Liver (tissue), 9 donors: ENCODE results near the gene H1-8. TPM values are rescaled to one million over a fixed set of nuclear protein-coding genes. Genes with fewer than 3 reads are reported as not detected.

Experiments
- DNase-seq: peaks from one replicate; pipeline ENCODE4 v3.0.0-alpha.2; 2017; ENCODE audit warnings: low spot score
- H3K27ac ChIP-seq, 2 donors: one replicate each; pipeline ENCODE4 v1.7.0; 2013; ENCODE audit warnings: inconsistent platforms in 2 of 2, low read length in 2 of 2, control low read depth in 1 of 2, low read depth in 1 of 2, mild to moderate bottlenecking in 1 of 2
- H3K27me3 ChIP-seq, 4 donors: one replicate each; pipeline versions ENCODE4 v1.6.1 to v1.7.0; 2013; ENCODE audit warnings: low read length in 3 of 4, inconsistent platforms in 1 of 4, mild to moderate bottlenecking in 1 of 4, moderate library complexity in 1 of 4; ENCODE audit not compliant: control insufficient read depth in 4 of 4, insufficient read depth in 4 of 4
- H3K36me3 ChIP-seq, 4 donors: one replicate each; pipeline versions ENCODE4 v1.6.1 to v1.7.0; 2013; ENCODE audit warnings: low read length in 3 of 4, mild to moderate bottlenecking in 3 of 4, low read depth in 1 of 4, moderate library complexity in 1 of 4; ENCODE audit not compliant: control insufficient read depth in 4 of 4, insufficient read depth in 3 of 4
- H3K4me1 ChIP-seq, 4 donors: one replicate each; pipeline versions ENCODE4 v1.6.1 to v1.7.0; 2013; ENCODE audit warnings: low read length in 3 of 4, mild to moderate bottlenecking in 3 of 4, moderate library complexity in 1 of 4; ENCODE audit not compliant: control insufficient read depth in 4 of 4, insufficient read depth in 4 of 4
- H3K4me3 ChIP-seq, 3 donors: one replicate each; pipeline versions ENCODE4 v1.6.1 to v1.7.0; 2013; ENCODE audit warnings: low read length in 3 of 3, control low read depth in 1 of 3, low read depth in 1 of 3, mild to moderate bottlenecking in 1 of 3
- H3K9ac ChIP-seq, 2 donors: one replicate each; pipeline ENCODE4 v1.7.0; 2013; ENCODE audit warnings: low read length in 2 of 2, mild to moderate bottlenecking in 2 of 2, moderate library complexity in 2 of 2, control low read depth in 1 of 2, low read depth in 1 of 2
- H3K9me3 ChIP-seq, 4 donors: one replicate each; pipeline versions ENCODE4 v1.6.1 to v1.7.0; 2013; ENCODE audit warnings: low read length in 3 of 4; ENCODE audit not compliant: control insufficient read depth in 4 of 4
- EGR1 ChIP-seq, 2 donors: IDR thresholded peaks; 2 replicates each; pipeline ENCODE4 v1.6.1; 2016 to 2018; ENCODE audit warnings: antibody characterized with exemption in 2 of 2, low read depth in 2 of 2
- FOXA1 ChIP-seq: IDR thresholded peaks from 2 replicates; pipeline ENCODE4 v1.6.1; 2016; ENCODE audit warnings: antibody characterized with exemption
- FOXA2 ChIP-seq: IDR thresholded peaks from 2 replicates; pipeline ENCODE4 v1.6.1; 2016; ENCODE audit warnings: antibody characterized with exemption
- GABPA ChIP-seq, 2 donors: IDR thresholded peaks in 1 of 2; conservative IDR thresholded peaks in 1 of 2; 2 replicates each; pipeline ENCODE4 v1.6.1; 2016; ENCODE audit warnings: antibody characterized with exemption in 2 of 2, mild to moderate bottlenecking in 1 of 2, moderate library complexity in 1 of 2
- HNF4A ChIP-seq, 2 donors: conservative IDR thresholded peaks; 2 replicates each; pipeline ENCODE4 v1.6.1; 2016; ENCODE audit warnings: antibody characterized with exemption in 2 of 2, mild to moderate bottlenecking in 2 of 2
- JUND ChIP-seq, 2 donors: IDR thresholded peaks; 2 replicates each; pipeline ENCODE4 v1.6.1; 2016; ENCODE audit warnings: antibody characterized with exemption in 2 of 2
- NR2F2 ChIP-seq: IDR thresholded peaks from 2 replicates; pipeline ENCODE4 v1.6.1; 2016; ENCODE audit warnings: antibody characterized with exemption
- RAD21 ChIP-seq, 2 donors: IDR thresholded peaks; 2 replicates each; pipeline ENCODE4 v1.6.1; 2016; ENCODE audit warnings: antibody characterized with exemption in 2 of 2, mild to moderate bottlenecking in 2 of 2
- SP1 ChIP-seq: IDR thresholded peaks from 2 replicates; pipeline ENCODE4 v1.6.1; 2018; ENCODE audit warnings: antibody characterized with exemption, mild to moderate bottlenecking
- TAF1 ChIP-seq: conservative IDR thresholded peaks from 2 replicates; pipeline ENCODE4 v1.6.1; 2016; ENCODE audit warnings: antibody characterized with exemption, mild to moderate bottlenecking
- YY1 ChIP-seq: IDR thresholded peaks from 2 replicates; pipeline ENCODE4 v1.6.1; 2016; ENCODE audit warnings: antibody characterized with exemption, mild to moderate bottlenecking
- WGBS: extraction: QIAGEN DNeasy Blood & Tissue Kit; methylation state at CpG from one replicate; pipeline ENCODE4 v1.1.7; 2013; 5-methylcytosine and 5-hydroxymethylcytosine counted together
- polyA plus RNA-seq, 2 donors: library from polyadenylated mRNA; stranded (reverse) in 1 of 2; unstranded in 1 of 2; fragments of 200-250 nt in 1 of 2; fragments of >200 nt in 1 of 2; fragmentation: Nextera tagmentation in 1 of 2; extraction: Ambion mirVana in 1 of 2; gene quantifications; one replicate each; pipeline versions ENCODE4 v1.2.1 to v1.2.3, GENCODE V29; 2013 to 2015
- total RNA-seq, 2 donors: library from RNA; depleted of rRNA; stranded (reverse); fragments of >200 nt; gene quantifications; one replicate each; pipeline ENCODE4 v1.2.3, GENCODE V29; 2014
- TF ChIP-seq, protein P1 (sequence below): IDR thresholded peaks from 2 replicates; pipeline ENCODE4 v1.6.1; 2016; ENCODE audit warnings: antibody characterized with exemption
- TF ChIP-seq, protein P2 (sequence below): fragments of 150-350 bp; IDR thresholded peaks from 2 replicates; pipeline ENCODE4 v1.5.1; 2017; ENCODE audit warnings: improper control_type of control experiment, low read depth, low read length; ENCODE audit not compliant: missing input control
- TF ChIP-seq, protein P3 (sequence below): IDR thresholded peaks from 2 replicates; pipeline ENCODE4 v1.6.1; 2016; ENCODE audit warnings: antibody characterized with exemption
- donor health status: healthy.
- donor health status: healthy.
- donor health status: healthy.
- donor health status: healthy.
- donor health status: healthy.

The H1-8 gene
- total and polyA plus RNA-seq, 4 donors, result not detected

DNA sequence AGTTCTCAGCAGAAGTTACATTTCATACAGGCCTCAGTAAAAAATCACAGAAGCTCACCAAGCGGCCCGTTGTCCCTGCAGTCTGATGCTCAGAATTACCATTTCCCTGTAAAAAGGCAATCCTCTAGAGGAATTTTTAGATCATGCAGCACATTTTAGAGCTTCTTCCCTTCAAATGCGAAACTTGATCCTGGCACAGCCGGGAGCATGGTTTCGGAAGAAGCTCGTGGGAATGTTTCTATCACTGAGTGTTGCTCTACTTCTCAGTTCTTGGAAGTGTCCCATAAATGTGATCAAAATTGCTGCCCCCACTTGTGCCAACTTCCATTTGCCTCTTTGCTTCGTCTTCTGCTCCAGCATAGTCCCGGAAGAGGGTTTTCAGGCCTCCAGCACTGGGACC, 3.8 kb upstream of the H1-8 start (continued):
- TF ChIP-seq SP1 (no peak), NR2F2 (no peak), FOXA1 (no peak)

DNA sequence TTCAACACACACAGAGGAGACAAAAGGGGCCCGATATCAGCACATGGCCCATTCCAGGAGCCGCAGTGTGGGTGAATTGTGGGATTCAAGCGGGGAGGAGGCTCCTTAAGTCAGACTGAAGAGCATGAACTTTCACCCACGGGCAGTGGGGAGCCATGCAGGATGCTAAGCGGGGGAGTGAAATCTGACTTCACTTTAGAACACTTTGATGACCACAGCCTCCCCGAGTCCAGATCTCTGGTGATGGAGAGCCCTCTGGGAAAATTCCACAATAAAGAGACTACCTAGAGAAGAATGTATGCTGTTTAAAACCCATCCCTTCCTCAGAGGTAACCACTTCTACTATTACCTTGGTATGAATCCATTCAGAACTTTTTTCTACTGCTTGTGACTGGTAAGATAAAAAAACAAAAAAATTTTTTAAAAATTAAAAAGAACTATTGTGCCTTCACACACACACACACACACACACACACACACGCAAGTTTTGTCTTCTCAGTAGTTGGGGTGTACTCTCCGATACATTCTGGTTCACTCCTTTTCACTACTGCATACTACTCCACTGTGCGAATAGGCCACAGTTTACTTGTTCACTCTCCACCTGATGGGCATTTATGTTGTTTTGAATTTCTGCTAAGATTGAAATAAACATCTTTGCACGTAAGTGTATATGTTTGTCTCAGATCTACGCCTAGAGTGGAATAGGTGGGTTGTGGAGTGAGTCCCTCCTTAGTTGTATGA, 2.0 kb upstream of the H1-8 start:
- no peak for DNase-seq
- 93% methylated on average over 11 of the region's 11 CpGs for WGBS

DNA sequence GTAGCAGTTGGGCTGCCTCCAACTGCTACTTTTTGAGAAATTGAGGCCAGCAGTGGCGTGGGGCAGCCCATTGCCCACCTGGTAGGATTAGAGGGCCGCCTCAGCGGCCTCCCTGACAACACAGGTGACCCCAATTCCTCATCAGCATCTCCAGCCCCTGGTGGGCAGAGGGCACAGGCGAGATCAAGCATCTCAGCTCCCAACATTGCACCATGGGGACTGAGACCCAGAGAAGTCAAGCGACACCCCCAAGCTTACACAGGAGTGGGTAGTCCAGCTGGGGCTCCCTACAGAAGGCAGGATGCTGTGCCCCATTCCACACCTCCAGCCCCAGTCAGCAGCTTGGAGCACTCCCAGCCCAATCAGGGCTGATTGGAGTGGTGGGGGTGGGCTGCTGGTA, 228 bp upstream of the H1-8 start:
- no peak overlapping the region for H3K9ac ChIP-seq
- H3K9me3 ChIP-seq, result no peaks in the 10 kb centered on the region
- H3K36me3 ChIP-seq, result no peaks in the 10 kb centered on the region
- no peaks in the 10 kb centered on the region for H3K4me1 ChIP-seq
- H3K27ac ChIP-seq, result no peak overlapping the region
- TF ChIP-seq RAD21 (IDR thresholded peaks at IDR 0.05) (no peak), EGR1 (IDR thresholded peaks at IDR 0.05; ENCODE audit: low read depth in 2 of 2) (no peak), JUND (IDR thresholded peaks at IDR 0.05) (no peak), TAF1 (no peak), HNF4A (conservative IDR thresholded peaks at IDR 0.05) (no peak)
- TF ChIP-seq, protein P1, sequence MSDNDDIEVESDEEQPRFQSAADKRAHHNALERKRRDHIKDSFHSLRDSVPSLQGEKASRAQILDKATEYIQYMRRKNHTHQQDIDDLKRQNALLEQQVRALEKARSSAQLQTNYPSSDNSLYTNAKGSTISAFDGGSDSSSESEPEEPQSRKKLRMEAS, result no peak
- TF ChIP-seq, protein P2, sequence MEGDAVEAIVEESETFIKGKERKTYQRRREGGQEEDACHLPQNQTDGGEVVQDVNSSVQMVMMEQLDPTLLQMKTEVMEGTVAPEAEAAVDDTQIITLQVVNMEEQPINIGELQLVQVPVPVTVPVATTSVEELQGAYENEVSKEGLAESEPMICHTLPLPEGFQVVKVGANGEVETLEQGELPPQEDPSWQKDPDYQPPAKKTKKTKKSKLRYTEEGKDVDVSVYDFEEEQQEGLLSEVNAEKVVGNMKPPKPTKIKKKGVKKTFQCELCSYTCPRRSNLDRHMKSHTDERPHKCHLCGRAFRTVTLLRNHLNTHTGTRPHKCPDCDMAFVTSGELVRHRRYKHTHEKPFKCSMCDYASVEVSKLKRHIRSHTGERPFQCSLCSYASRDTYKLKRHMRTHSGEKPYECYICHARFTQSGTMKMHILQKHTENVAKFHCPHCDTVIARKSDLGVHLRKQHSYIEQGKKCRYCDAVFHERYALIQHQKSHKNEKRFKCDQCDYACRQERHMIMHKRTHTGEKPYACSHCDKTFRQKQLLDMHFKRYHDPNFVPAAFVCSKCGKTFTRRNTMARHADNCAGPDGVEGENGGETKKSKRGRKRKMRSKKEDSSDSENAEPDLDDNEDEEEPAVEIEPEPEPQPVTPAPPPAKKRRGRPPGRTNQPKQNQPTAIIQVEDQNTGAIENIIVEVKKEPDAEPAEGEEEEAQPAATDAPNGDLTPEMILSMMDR, result no peak
- TF ChIP-seq, protein P3, sequence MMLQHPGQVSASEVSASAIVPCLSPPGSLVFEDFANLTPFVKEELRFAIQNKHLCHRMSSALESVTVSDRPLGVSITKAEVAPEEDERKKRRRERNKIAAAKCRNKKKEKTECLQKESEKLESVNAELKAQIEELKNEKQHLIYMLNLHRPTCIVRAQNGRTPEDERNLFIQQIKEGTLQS, result no peak
- no peak overlapping the region for H3K4me3 ChIP-seq
- DNase-seq, result no peak
- WGBS, result 94% methylated on average over 5 of the region's 5 CpGs
- no peaks in the 10 kb centered on the region for H3K27me3 ChIP-seq

More for the DNA sequence above, 2.0 kb upstream of the H1-8 start:
- no peak overlapping the region for H3K9ac ChIP-seq
- H3K4me3 ChIP-seq, result no peak overlapping the region
- H3K27me3 ChIP-seq, result no peaks in the 10 kb centered on the region
- H3K4me1 ChIP-seq, result no peaks in the 10 kb centered on the region
- no peak overlapping the region for H3K27ac ChIP-seq
- TF ChIP-seq, protein P3, result no peak
- TF ChIP-seq FOXA2 (no peak), YY1 (no peak), NR2F2 (no peak), GABPA (IDR thresholded peaks at IDR 0.05 in 1 of 2, conservative IDR thresholded peaks at IDR 0.05 in 1 of 2) (no peak), FOXA1 (no peak), HNF4A (conservative IDR thresholded peaks at IDR 0.05) (no peak), TAF1 (no peak)
- TF ChIP-seq, protein P1, result no peak
- H3K36me3 ChIP-seq, result no peaks in the 10 kb centered on the region
- H3K9me3 ChIP-seq, result no peaks in the 10 kb centered on the region
